ENCODE data around the gene ZNF331.
"Not testable (repeated sequence)": the region's sequence is repeated elsewhere in the genome, so short reads cannot be mapped to it uniquely, and the experiment has no call there.

Gene ZNF331

DNA sequence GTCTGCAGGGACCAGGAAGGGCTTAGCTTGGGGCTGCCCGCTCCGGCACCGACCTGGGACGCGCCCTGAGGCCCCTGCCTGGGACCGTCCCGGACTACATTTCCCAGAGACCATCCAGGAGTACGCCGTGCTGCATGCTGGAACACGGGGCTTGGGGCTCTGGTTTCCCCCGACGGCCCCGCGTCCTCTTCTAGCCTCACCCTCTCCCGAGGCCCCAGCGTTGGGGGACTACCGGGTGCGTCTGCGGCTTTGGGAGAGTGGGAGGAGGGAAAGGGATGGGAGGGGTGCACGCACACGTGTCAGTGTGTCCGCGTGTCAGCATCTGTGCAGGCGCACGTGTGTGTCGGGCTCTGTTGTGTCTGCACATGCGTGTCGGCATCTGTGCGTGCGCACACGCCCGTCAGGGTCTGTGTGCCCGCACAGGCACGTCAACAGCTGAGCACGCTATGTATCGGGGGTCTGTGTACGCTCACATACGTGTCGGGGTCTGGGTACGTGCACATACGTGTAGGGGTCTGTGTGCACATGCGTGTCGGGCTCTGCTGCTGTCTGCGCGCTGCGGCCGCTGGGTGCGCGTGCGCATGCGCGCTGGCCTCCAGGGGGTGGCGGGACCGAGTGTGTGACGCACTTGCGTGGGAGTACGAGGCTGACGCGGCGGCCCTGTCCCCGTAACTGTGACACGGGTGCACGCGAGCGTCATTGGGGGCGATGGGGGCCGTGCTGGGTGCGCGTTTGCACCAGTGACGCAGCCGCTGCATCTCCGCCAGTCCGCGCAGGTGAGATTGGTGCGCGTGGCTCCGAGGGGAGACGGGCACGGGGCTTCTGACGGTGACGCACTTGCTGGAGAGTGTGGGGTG lies at the start of gene ZNF331:
ZNF331 (plus strand) TSS at position 625 of the 857 bp plus-strand sequence. CDS start 31,232 bp downstream, outside the sequence.
- DNase-seq (ENCODE audit: low spot score): peak; percentile 87

DNA sequence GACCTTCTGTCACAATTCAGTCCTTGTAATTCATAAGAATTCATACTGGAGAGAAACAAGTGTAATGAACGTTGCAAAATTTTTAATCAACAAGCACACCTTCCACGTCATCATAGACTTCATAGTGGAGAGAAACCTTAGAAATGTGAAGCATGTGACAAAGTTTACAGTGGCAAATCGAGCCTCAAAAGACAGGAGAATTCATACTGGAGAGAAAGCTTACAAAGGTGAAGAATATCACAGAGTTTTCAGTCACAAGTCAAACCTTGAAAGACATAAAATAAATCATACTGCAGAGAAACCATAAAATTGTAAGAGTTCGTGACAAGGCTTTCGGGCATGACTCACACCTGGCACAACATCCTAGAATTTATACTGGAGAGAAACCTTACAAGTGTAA lies 45.8 kb upstream of the ZNF331 start:
- no peak for DNase-seq (ENCODE audit: low spot score)

DNA sequence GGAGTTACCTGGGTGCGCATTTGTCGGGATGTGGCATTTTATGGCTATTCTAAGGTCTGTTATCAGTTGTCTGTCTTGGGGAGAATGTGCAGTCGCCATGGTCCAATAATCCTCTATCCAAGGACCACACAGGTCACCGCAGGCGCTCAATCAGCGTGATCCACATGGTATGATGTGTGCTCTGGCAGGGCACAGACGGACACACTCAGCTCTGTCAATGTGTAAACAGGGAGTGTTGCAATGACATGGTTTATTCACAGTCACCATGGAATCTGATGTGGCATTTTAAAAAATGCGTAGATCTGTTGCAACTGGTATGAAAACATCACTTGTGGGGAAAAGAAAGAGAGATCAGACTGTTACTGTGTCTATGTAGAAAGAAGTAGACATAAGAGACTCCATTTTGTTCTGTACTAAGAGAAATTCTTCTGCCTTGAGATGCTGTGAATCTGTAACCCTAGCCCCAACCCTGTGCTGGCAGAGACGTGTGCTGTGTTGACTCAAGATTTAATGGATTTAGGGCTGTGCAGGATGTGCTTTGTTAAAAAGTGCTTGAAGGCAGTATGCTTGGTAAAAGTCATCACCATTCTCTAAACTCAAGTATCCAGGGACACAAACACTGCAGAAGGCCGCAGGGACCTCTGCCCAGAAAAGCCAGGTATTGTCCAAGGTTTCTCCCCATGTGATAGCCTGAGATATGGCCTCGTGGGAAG lies 40.5 kb upstream of the ZNF331 start:
- not testable (repeated sequence) for DNase-seq (ENCODE audit: low spot score)

DNA sequence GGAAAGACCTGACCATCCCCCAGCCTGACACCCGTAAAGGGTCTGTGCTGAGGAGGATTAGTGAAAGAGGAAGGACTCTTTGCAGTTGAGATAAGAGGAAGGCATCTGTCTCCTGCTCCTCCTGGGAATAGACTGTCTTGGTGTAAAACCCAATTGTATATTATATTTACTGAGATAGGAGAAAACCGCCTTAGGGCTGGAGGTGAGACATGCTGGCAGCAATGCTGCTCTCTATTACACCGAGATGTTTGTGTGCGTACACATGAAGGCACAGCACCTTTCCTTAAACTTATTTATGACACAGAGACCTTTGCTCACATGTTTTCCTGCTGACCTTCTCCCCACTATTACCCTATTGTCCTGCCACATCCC lies 39.9 kb upstream of the ZNF331 start:
- not testable (repeated sequence) for DNase-seq (ENCODE audit: low spot score)

DNA sequence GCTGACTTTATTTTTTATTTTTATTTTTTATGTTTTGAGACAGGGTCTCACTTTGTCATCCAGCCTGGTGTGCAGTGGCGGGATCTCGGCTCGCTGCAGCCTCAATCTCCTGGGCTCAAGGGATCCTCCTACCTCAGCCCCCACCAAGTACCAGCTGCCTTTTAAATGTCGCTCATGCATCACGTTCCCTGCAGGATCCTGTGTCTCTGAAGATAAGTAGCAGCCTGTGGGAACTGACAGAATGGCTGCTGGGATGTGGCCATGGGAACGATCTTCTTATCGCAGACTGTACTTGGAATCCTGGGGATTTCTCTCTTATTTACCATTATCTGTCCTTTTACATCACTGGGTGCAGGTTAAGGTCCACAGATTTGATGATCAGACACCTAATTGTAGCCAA lies 34.8 kb upstream of the ZNF331 start:
- DNase-seq (ENCODE audit: low spot score): not testable (repeated sequence)

DNA sequence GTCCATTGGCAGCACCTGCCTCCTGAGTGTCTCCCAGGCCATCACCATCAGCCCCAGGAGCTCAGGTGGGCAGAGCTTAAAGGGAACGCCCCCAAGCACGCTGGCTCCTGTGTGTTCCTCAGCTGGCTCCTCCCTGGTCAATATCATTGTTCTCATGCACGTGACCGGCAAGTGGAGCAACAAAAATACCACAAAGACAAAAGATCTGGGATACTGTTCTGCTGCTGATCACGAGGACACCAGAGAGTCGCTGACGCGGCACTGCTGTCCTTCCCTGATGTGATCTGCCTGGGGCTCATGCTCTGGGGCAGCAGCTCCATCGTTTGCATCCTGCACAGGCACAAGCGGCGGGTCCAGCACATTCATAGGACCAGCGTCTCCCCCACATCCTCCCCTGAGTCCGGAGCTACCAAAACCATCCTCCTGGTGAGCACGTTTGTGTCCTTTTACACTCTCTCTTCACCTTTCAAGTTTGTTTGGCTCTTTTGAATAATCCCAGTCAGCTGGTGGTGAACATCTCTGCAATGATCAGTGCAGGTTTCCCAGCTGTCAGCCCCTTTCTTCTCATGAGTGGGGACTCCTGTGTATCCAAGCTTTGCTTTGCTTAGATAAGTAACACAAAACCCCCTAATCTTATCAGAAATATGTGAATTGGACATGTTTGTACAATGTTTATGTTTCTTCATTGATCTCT lies 34.1 kb upstream of the ZNF331 start:
- DNase-seq (ENCODE audit: low spot score): peak; percentile 35

DNA sequence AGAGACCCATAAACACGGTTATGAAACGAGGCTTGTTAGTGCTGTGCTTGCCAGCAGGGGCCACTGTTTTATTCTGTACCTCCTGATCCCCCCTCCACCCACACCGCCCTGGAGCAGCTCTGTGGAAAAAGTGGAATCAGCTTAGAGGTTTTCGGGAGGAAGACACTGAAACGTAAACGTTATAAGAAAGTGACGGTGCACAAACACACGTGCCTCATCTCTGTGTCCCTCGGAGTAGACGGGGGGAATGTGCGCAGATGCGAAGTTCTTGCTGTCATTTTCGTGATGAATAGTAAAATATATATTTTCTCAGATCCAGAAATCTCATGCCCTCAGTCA lies 33.6 kb upstream of the ZNF331 start:
- peak; percentile 39 for DNase-seq (ENCODE audit: low spot score)

DNA sequence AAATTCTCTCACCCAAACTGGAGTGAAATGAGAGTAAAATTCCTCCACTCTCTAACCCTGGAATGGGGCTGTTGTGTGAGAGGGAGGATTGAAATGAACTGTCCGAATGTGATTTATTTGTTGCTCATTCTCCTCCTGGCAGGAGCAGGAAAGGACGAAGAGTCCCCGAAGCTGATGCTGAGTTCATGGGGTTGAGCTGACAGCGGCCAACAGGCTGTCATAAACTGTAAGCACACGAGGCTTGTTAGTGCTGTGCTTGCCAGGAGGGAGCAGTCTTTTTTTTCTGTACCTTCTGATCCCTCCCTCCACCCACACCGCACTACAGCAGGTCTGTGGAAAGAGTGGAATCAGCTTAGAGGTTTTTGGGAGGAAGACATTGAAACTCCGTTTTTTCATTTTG lies 33.1 kb upstream of the ZNF331 start:
- no peak for DNase-seq (ENCODE audit: low spot score)

DNA sequence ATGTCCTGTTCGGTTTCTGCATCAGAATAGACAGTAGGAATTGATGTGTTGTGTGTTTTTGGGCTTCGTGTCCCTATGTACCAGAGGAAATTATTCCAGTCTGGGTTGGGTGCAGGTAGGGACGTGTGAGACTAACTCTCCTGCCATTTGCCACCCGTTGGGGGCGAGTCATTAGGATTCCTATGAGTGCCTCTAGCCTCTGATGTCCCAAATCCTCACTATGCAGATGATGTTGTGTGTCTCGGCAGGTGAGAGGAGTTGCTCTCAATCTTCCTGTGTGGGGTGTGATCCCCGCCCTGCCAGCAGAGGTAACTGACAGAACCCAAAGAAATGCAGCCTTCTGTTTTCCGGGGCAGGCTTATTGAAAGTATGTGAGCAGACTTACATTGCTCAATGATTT lies 31.2 kb upstream of the ZNF331 start:
- no peak for DNase-seq (ENCODE audit: low spot score)

DNA sequence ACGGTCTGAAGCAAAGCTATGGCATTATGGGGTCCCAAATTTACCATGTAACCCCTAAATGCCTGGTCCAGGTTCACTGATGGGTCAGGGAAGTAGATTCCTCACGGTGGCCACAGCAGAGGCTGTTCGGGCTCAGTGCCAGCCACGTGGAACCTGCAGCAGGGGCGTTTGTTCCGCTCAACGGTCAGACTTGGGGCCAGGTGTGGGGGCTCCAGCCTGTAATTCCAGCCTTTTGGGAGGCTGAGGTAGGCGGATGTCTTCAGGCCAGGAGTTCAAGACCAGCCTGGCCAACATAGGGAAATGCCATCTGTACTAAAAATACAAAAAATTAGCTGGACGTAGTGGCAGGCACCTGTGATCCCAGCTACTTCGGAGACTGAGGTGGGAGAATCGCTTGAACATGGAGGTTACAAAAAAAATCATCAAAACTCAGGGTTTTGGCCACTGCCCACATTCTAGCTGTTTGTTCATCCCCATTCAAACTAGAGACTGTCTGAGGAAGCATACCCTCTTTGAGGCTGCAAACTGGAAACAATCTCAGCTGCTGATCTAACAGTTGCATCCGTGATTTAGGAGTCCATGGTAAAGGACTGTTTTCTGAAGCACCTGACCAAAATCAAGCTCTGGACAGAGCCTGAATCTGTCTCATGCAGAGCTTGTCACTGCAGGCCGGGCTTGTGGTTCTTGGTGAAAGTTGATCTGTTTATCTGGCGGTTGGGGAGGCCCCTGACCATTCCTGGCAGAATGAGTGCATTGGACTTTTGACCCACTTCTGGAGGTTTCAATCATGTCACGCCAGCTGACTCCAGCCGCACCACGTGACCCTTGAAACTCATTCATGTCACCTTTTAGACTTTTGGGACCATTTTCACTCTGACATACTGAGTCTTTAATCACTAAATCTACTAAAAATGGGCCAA lies 30.2 kb upstream of the ZNF331 start:
- no peak for DNase-seq (ENCODE audit: low spot score)

DNA sequence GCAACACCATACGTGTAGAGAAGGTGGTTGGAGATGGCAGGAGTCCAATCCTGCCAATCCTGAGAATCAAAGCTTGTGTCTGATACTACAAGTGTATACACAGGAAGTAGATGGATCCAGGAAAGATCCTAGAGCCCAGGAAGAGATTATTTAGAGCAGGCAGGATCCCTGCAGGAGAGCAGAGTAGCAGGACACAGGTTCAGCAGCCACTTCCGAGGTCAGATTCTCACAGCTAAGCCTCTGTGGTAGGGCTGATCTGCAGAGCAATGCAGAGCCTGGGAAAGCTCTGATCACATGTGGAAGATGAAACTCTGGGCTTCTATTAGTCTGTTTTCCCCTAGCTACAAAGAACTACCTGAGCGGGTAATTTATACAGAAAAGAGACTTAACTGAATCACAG lies 28.5 kb upstream of the ZNF331 start:
- DNase-seq (ENCODE audit: low spot score): no peak

DNA sequence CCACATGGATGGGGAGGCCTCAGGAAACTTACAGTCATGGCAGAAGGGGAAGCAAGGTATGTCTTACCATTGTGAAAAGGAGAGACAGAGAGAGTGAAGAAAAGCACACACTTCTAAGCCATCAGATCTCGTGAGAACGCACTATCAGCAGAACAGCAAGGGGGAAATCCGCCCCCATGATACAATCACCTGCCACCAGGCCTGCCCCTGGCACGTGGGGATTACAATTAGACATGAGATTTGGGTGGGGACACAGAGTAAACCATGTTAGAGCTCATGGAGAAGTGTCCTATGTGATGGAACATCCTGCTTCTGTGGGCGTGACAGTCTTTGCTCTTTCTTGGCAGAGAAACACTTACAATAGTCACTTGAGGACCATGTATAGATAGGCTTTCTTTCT lies 28.1 kb upstream of the ZNF331 start:
- DNase-seq (ENCODE audit: low spot score): no peak

DNA sequence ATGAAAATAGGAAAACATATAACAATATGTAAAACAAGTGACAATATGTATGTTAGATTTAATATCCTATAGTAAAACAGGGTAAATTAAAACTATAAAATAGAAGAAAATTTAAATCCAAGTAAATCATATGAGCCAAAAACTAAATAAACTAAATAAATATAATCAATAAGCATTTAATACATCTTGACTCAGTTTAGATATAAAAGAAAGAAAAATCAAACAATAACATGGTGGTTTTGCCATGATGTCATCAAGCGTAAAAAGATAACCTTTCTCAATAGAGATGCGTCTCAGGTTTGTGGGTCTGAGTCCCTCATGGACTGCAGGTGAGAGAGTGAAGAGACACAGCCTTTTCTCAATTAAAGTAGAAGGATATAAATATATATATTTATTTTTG lies 26.6 kb upstream of the ZNF331 start:
- no peak for DNase-seq (ENCODE audit: low spot score)

DNA sequence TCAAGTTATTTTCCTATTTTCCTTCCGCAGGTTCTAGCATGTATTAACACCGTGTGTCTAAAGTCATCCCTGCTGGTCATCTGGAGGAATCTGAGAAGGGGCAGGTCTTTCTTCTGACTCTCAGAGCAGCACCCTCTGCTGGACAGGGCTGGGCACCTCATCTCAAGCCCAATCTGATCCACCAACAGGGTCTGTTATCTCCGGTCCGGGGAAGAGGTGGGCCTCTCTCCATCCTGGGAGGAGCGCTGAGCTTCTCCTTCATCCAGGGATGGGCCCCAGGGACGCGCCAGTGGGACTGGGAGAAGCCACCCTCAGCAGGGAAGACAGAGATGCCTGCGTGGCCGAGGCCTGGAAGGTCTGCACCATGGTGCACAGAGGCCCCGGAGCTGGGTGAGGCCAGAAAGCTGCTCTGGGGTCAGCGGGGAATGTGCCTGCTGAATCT lies 26.0 kb upstream of the ZNF331 start:
- peak; percentile 64 for DNase-seq (ENCODE audit: low spot score)

DNA sequence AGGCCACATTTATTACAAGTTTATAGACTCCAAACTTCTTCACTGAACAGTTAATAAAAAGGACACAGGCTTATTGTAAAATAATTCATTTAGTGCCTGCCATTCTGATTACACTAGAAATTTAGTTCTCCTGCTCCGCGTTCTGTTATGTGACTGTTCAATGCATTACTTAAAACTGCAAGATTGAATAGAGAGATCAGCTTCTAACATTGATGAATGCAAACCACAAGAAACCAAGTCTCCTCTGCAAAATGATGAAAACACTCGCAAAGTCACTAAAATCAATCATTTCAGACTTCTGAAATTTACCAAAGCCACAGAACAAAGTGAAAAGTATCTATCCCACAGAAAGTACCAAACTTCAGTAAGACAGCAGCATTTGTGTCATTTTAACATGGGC lies 22.9 kb upstream of the ZNF331 start:
- not testable (repeated sequence) for DNase-seq (ENCODE audit: low spot score)

DNA sequence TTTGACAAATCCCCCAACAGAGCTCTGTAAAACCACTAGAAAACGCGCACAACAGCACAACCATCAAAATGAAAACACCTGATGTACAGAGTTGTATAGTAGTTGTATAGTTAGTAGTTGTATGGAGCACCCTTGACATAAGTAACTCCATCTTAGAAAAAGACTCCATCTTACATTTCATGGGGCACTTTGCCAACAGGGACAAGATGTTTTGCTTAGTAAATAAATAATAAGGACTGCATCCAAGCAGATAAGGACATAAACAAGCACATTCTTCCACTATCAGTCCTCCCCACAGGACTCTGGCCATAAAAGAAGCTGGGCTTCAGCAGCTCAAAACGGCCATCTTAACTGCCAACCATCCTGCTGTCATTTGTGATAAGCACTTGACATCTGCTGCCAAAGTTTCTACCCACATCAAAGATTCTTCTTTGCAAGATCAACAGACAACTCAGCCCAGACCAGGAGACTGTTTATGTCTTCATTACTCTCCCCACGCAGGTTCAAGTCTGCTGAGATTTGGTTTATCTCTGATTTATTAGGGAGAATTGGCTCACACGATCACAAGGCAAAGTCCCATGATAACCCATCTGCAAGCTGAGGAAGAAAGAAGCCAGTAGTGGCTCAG lies 20.7 kb upstream of the ZNF331 start:
- DNase-seq (ENCODE audit: low spot score): no peak

DNA sequence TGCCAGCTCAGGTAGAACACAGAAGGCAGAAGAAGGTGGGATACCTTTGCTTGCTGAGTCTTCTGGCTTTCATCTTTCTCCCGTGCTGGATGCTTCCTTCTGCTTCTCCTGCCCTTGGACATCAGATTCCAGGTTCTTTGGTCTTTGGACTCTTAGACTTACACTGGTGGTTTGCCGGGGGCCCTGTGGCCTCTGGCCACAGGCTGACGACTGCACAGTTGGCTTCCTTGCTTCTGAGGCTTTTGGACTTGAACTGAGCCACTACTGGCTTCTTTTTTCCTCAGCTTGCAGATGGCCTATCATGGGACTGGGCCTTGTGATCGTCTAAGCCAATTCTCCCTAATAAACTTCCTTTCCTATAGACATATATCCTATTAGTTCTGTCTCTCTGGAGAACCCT lies 19.8 kb upstream of the ZNF331 start:
- DNase-seq (ENCODE audit: low spot score): no peak

DNA sequence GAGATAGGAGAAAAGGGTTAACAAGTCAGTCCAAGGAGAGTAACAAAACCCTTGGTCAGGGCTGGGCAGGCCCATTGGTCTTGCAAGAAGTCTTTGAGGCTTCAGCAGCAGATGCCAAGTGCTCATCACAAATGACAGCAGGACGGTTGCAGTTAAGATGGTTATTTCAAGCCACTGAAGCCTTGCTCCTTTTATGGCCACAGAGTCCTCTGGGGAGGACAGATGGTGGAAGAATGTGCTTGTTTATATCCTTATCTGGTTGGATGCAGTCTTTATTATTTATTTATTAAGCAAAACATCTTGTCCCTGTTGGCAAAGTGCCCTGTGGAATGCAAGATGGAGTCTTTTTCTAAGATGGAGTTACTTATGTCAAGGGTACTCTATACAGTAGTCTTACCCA lies 19.2 kb upstream of the ZNF331 start:
- DNase-seq (ENCODE audit: low spot score): no peak

DNA sequence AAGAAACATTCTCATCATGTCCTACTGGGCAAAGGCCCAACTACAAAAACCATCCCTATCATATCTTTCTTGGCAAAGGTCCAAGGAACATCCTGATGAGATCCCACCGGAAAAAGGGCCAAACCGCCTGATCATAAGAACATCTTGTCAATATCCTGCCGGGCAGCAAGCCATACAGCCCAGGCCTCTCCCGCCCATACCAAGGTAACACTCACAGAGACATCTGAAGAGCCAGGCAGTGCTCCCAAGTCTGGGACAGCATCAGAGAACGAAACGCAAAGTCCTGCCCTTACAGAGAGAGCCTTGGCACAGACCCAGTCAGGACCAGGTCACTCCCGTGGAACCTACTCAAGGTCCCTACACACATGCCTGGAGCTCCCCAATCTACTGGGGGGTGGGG lies 18.5 kb upstream of the ZNF331 start:
- DNase-seq (ENCODE audit: low spot score): no peak

DNA sequence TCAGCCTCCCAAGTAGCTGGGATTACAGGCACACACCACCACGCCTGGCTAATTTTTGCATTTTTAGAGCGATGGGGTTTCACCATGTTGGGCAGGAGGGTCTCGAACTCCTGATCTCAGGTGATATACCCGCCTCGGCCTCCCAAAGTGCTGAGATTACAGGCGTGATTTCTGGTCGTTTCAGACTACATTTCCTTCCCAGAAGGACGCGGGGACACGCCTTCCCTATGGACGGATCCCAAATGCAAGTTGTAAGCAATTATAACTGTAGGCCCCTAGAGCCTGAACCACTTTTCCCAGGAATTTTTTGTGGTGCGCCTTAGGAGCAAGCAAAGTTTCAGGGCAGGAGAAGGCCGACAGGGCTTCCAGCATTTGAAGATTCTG lies 17.8 kb upstream of the ZNF331 start:
- DNase-seq (ENCODE audit: low spot score): peak; percentile 7
